ENCODE measurements around the gene HGF. TPM values are rescaled to one million over a fixed set of nuclear protein-coding genes. Genes with fewer than 3 reads are reported as not detected.

Gene HGF
- total RNA-seq, 4 donors from 2014 or later: 5.0 to 13.4 (median 5.6) TPM

- WGBS: 96% methylated on average over 5 of the region's 5 CpGs
- Histone ChIP-seq H3K27me3 (no peaks in the 10 kb centered on the region), H3K4me3 (no peak overlapping the region), H3K4me1 (peaks cover 0 to 8% (median under 1%) of the 10 kb centered on the region in 4 donors), H3K27ac (replicated peaks in 1 of 4) (no peak overlapping the region), H3K9me3 (no peaks in the 10 kb centered on the region), H3K36me3 (no peaks in the 10 kb centered on the region)
- no peak for TF ChIP-seq POLR2A (IDR thresholded peaks at IDR 0.05; ENCODE audit: low read depth)
- TF ChIP-seq EP300 (IDR thresholded peaks at IDR 0.05): no peak
- TF ChIP-seq CTCF (IDR thresholded peaks at IDR 0.05): no peak
- TF ChIP-seq POLR2AphosphoS5 (IDR thresholded peaks at IDR 0.05): no peak
- intact Hi-C loops (cut with DNase I): loop anchor here (10.0 kb wide), 1 partner anchor 205 kb away; no protein-coding TSS in a partner anchor
- DNase-seq (ENCODE audit: extremely low spot score): no peak
Observed at GRCh38 chr7:81709836-81710235, 60.0 kb downstream of the HGF start.

GRCh38 chr7:81707966-81708365 lies 61.9 kb downstream of the HGF start:
- intact Hi-C loops (cut with DNase I): no loop called here
- no peak overlapping the region for H3K4me3 ChIP-seq
- no peaks in the 10 kb centered on the region for H3K9me3 ChIP-seq
- H3K36me3 ChIP-seq: no peaks in the 10 kb centered on the region
- no peaks in the 10 kb centered on the region for H3K4me1 ChIP-seq
- no peak overlapping the region for H3K27ac ChIP-seq (replicated peaks in 1 of 4)
- no peak for DNase-seq (ENCODE audit: extremely low spot score)
- TF ChIP-seq CTCF (IDR thresholded peaks at IDR 0.05) (no peak), POLR2A (IDR thresholded peaks at IDR 0.05; ENCODE audit: low read depth) (no peak), POLR2AphosphoS5 (IDR thresholded peaks at IDR 0.05) (no peak), EP300 (IDR thresholded peaks at IDR 0.05) (no peak)
- no peaks in the 10 kb centered on the region for H3K27me3 ChIP-seq

GRCh38 chr7:81707196-81707595 lies 62.7 kb downstream of the HGF start:
- H3K9me3 ChIP-seq: no peaks in the 10 kb centered on the region
- H3K4me3 ChIP-seq: no peak overlapping the region
- DNase-seq (ENCODE audit: extremely low spot score): no peak
- H3K27me3 ChIP-seq: no peaks in the 10 kb centered on the region
- WGBS: 70% methylated on average over 4 of the region's 4 CpGs
- intact Hi-C loops (cut with DNase I): no loop called here
- no peak overlapping the region for H3K27ac ChIP-seq (replicated peaks in 1 of 4)
- H3K4me1 ChIP-seq: no peaks in the 10 kb centered on the region
- H3K36me3 ChIP-seq: no peaks in the 10 kb centered on the region
- TF ChIP-seq POLR2AphosphoS5 (IDR thresholded peaks at IDR 0.05) (no peak), POLR2A (IDR thresholded peaks at IDR 0.05; ENCODE audit: low read depth) (no peak), EP300 (IDR thresholded peaks at IDR 0.05) (no peak), CTCF (IDR thresholded peaks at IDR 0.05) (no peak)

- WGBS: 85% methylated on average over 2 of the region's 2 CpGs
- H3K27me3 ChIP-seq: no peaks in the 10 kb centered on the region
- DNase-seq (ENCODE audit: extremely low spot score): no peak
- TF ChIP-seq CTCF (IDR thresholded peaks at IDR 0.05) (no peak), EP300 (IDR thresholded peaks at IDR 0.05) (no peak), POLR2A (IDR thresholded peaks at IDR 0.05; ENCODE audit: low read depth) (no peak), POLR2AphosphoS5 (IDR thresholded peaks at IDR 0.05) (no peak)
- no peaks in the 10 kb centered on the region for H3K4me1 ChIP-seq
- no peak overlapping the region for H3K27ac ChIP-seq (replicated peaks in 1 of 4)
- H3K4me3 ChIP-seq: no peak overlapping the region
- H3K36me3 ChIP-seq: peaks cover 0 to 6% (median 0%) of the 10 kb centered on the region in 4 donors
- intact Hi-C loops (cut with DNase I): no loop called here
- no peaks in the 10 kb centered on the region for H3K9me3 ChIP-seq
Observed at GRCh38 chr7:81705206-81705605, 64.6 kb downstream of the HGF start.

GRCh38 chr7:81704595-81704994 lies 65.3 kb downstream of the HGF start:
- H3K27ac ChIP-seq (replicated peaks in 1 of 4): no peak overlapping the region
- no peaks in the 10 kb centered on the region for H3K27me3 ChIP-seq
- no peaks in the 10 kb centered on the region for H3K4me1 ChIP-seq
- TF ChIP-seq POLR2A (IDR thresholded peaks at IDR 0.05; ENCODE audit: low read depth) (no peak), CTCF (IDR thresholded peaks at IDR 0.05) (no peak), EP300 (IDR thresholded peaks at IDR 0.05) (no peak), POLR2AphosphoS5 (IDR thresholded peaks at IDR 0.05) (no peak)
- DNase-seq (ENCODE audit: extremely low spot score): no peak
- H3K4me3 ChIP-seq: no peak overlapping the region
- WGBS: 66% methylated on average over 3 of the region's 3 CpGs
- no peaks in the 10 kb centered on the region for H3K9me3 ChIP-seq
- peaks cover 0 to 6% (median 0%) of the 10 kb centered on the region in 4 donors for H3K36me3 ChIP-seq
- intact Hi-C loops (cut with DNase I): no loop called here
